ENCODE measurements around the gene HSPBP1.

HSPBP1 gene

GRCh38 chr19:55304980-55305379 lies 25.1 kb upstream of the HSPBP1 start:
- no peak for TF ChIP-seq CTCF (IDR thresholded peaks at IDR 0.05; ENCODE audit: low read depth, low read length)
- DNase-seq (ENCODE audit: extremely low read depth, low read depth): no peak

GRCh38 chr19:55304279-55304978 lies 24.5 kb upstream of the HSPBP1 start:
- no peak for DNase-seq (ENCODE audit: extremely low read depth, low read depth)
- TF ChIP-seq CTCF (IDR thresholded peaks at IDR 0.05; ENCODE audit: low read depth, low read length): no peak

GRCh38 chr19:55303477-55303876 lies 23.6 kb upstream of the HSPBP1 start:
- no peak for TF ChIP-seq CTCF (IDR thresholded peaks at IDR 0.05; ENCODE audit: low read depth, low read length)
- DNase-seq (ENCODE audit: extremely low read depth, low read depth): no peak

GRCh38 chr19:55302318-55302703 lies 22.4 kb upstream of the HSPBP1 start:
- no peak for TF ChIP-seq CTCF (IDR thresholded peaks at IDR 0.05; ENCODE audit: low read depth, low read length)
- no peak for DNase-seq (ENCODE audit: extremely low read depth, low read depth)

- peak; percentile 81 for TF ChIP-seq CTCF (IDR thresholded peaks at IDR 0.05; ENCODE audit: low read depth, low read length)
- DNase-seq (ENCODE audit: extremely low read depth, low read depth): peak; percentile 27
Measured at GRCh38 chr19:55301459-55302317, 21.8 kb upstream of the HSPBP1 start.

GRCh38 chr19:55300886-55301458 lies 21.1 kb upstream of the HSPBP1 start:
- DNase-seq (ENCODE audit: extremely low read depth, low read depth): no peak
- TF ChIP-seq CTCF (IDR thresholded peaks at IDR 0.05; ENCODE audit: low read depth, low read length): no peak

- no peak for TF ChIP-seq CTCF (IDR thresholded peaks at IDR 0.05; ENCODE audit: low read depth, low read length)
Measured at GRCh38 chr19:55299991-55300390, 20.1 kb upstream of the HSPBP1 start.

More at GRCh38 chr19:55299991-55300390, 20.1 kb upstream of the HSPBP1 start:
- DNase-seq (ENCODE audit: extremely low read depth, low read depth): no peak

All from AG09319 (cell line).